GM12878 (cell line): Measurements from ENCODE around the gene YY1. TPM values are rescaled to one million over a fixed set of nuclear protein-coding genes. Genes with fewer than 3 reads are reported as not detected.

Experiments used
- ATAC-seq: fragments of 200-7000 bp; cut with Tn5 transposase; 3 replicates; pipeline ENCODE4 v1.9.1; 2020; ENCODE audit warnings: mild to moderate bottlenecking, moderate library complexity
- Bru-seq: library from RNA; stranded (reverse); fragments of 400-500 nt; gene quantifications from one replicate; lab custom pipeline; 2021; lab: Mats Ljungman, UMichigan
- BruChase-seq, 2 experiments: library from RNA; stranded (reverse); fragments of 400-500 nt; gene quantifications; one replicate each; lab custom pipeline; 2021; lab: Mats Ljungman, UMichigan
- BruUV-seq: library from RNA; stranded (reverse); fragments of 400-500 nt; replicated peaks from 2 replicates; lab custom pipeline; 2021; lab: Mats Ljungman, UMichigan
- CTCF ChIA-PET: fragments of 300-600 bp; sonication (Branson Sonifier 250); formaldehyde crosslinking; extraction: SDS; loops from one replicate; lab custom pipeline; 2021; ENCODE audit warnings: inconsistent platforms; lab: Yijun Ruan, JAX
- POLR2A ChIA-PET: fragments of 350-600 bp; formaldehyde crosslinking; extraction: SDS; loops from one replicate; lab custom pipeline; 2021; ENCODE audit warnings: inconsistent platforms; lab: Charles Lee
- RAD21 ChIA-PET: fragments of 300-600 bp; sonication (Branson Sonifier 250); formaldehyde crosslinking; loops from one replicate; lab custom pipeline; 2023; ENCODE audit warnings: antibody characterized with exemption; ENCODE audit not compliant: unreplicated experiment; lab: Charles Lee
- SMC1A ChIA-PET: fragments of 300-600 bp; sonication (Branson Sonifier 250); formaldehyde crosslinking; loops from one replicate; lab custom pipeline; 2023; ENCODE audit not compliant: unreplicated experiment, uncharacterized antibody; lab: Charles Lee
- DNase-seq: peaks from one replicate; pipeline ENCODE4 v3.0.0-alpha.2; 2011; ENCODE audit warnings: low read depth, low spot score
- FAIRE-seq: peaks from 3 replicates; lab custom pipeline; 2011; peaks lifted over from hg19 to GRCh38; lab: Jason Lieb, UNC
- H2AFZ ChIP-seq: 2 replicates; pipeline ENCODE4 v1.6.0; 2011; ENCODE audit warnings: low read depth, low read length, control low read depth; ENCODE audit not compliant: control insufficient read depth
- H3K27ac ChIP-seq: 2 replicates; pipeline ENCODE4 v1.5.1; 2011; ENCODE audit warnings: control low read depth; ENCODE audit not compliant: control insufficient read depth, insufficient read depth
- H3K27me3 ChIP-seq, 2 experiments: replicated peaks in 1 of 2; 2 replicates each; pipeline versions ENCODE4 v1.6.0 to v1.6.1; 2011; ENCODE audit warnings: low read length in 1 of 2; ENCODE audit not compliant: control insufficient read depth in 2 of 2, insufficient read depth in 2 of 2
- H3K36me3 ChIP-seq, 2 experiments: 2 replicates each; pipeline ENCODE4 v1.5.1; 2011; ENCODE audit warnings: low read length in 1 of 2; ENCODE audit not compliant: control insufficient read depth in 2 of 2, insufficient read depth in 2 of 2
- H3K4me1 ChIP-seq: 2 replicates; pipeline ENCODE4 v1.6.1; 2011; ENCODE audit warnings: mild to moderate bottlenecking, low read length, moderate library complexity, mixed read lengths; ENCODE audit not compliant: control insufficient read depth, insufficient read depth
- H3K4me2 ChIP-seq: 2 replicates; pipeline ENCODE4 v1.6.0; 2011; ENCODE audit warnings: control low read depth; ENCODE audit not compliant: control insufficient read depth, insufficient read depth
- H3K4me3 ChIP-seq: fragments of 200-600 bp; sonication (generic); 2 replicates; pipeline ENCODE4 v1.5.1; 2016
- H3K79me2 ChIP-seq: 2 replicates; pipeline ENCODE4 v1.6.0; 2011; ENCODE audit warnings: low read length; ENCODE audit not compliant: control insufficient read depth, insufficient read depth
- H3K9ac ChIP-seq: 2 replicates; pipeline ENCODE4 v1.8.0; 2011; ENCODE audit warnings: low read length, control low read depth, mixed read lengths; ENCODE audit not compliant: control insufficient read depth, insufficient read depth
- H3K9me3 ChIP-seq: replicated peaks from 3 replicates; pipeline ENCODE4 v1.5.1; 2011; ENCODE audit warnings: mild to moderate bottlenecking, low read length; ENCODE audit not compliant: control insufficient read depth, insufficient read depth
- H4K20me1 ChIP-seq: 2 replicates; pipeline ENCODE4 v1.6.0; 2011; ENCODE audit not compliant: control insufficient read depth, insufficient read depth
- BACH1 ChIP-seq: fragments of 450-650 bp; IDR thresholded peaks from 2 replicates; pipeline ENCODE4 v1.6.1; 2017; ENCODE audit warnings: mild to moderate bottlenecking, borderline replicate concordance
- BRCA1 ChIP-seq: IDR thresholded peaks from 2 replicates; pipeline ENCODE4 v1.6.1; 2011; ENCODE audit warnings: low read depth, low read length, improper control_type of control experiment
- CBFB ChIP-seq: IDR thresholded peaks from 2 replicates; pipeline ENCODE4 v1.6.1; 2016; ENCODE audit warnings: antibody characterized with exemption, low read depth
- MXI1 ChIP-seq: fragments of 150-350 bp; IDR thresholded peaks from 2 replicates; pipeline ENCODE4 v1.6.1; 2011; ENCODE audit warnings: low read depth, mild to moderate bottlenecking, inconsistent platforms, low read length, improper control_type of control experiment
- SMAD5 ChIP-seq: IDR thresholded peaks from 2 replicates; pipeline ENCODE4 v1.6.1; 2016; ENCODE audit warnings: antibody characterized with exemption, low read depth
- SREBF1 ChIP-seq: IDR thresholded peaks from 2 replicates; pipeline ENCODE4 v1.6.1; 2012; ENCODE audit warnings: mild to moderate bottlenecking, low read length
- SUZ12 ChIP-seq: fragments of 200-600 bp; sonication (generic); IDR thresholded peaks from one replicate; pipeline ENCODE4 v1.6.1; 2018; ENCODE audit warnings: antibody characterized with exemption, mild to moderate bottlenecking; ENCODE audit not compliant: unreplicated experiment
- WGBS: methylation state at CpG from one replicate; pipeline ENCODE4 v1.1.6; 2016; ENCODE audit warnings: low lambda C conversion rate; ENCODE audit not compliant: insufficient replicate concordance, insufficient coverage; ENCODE audit errors: missing lambda C conversion rate; 5-methylcytosine and 5-hydroxymethylcytosine counted together
- in situ Hi-C: fragments of 300-500 bp; cut with MboI; formaldehyde crosslinking; loops from 9 replicates; pipeline ENCODE4 v1.14.3; 2018; ENCODE audit warnings: mixed read lengths
- intact Hi-C: fragments of 100-400 bp; cut with micrococcal nuclease; formaldehyde crosslinking; loops from one replicate; pipeline ENCODE4 v1.14.2; 2022; ENCODE audit not compliant: unreplicated experiment
- long read RNA-seq, 2 experiments: library from polyadenylated mRNA; unstranded; transcript quantifications; one replicate each; pipeline ENCODE4 v2.0.0, GENCODE V29; 2019 to 2020
- polyA minus RNA-seq, 3 experiments: library from RNA; depleted of rRNA, polyadenylated mRNA; stranded (reverse); fragments of >200 nt; gene quantifications; 2 replicates each; pipeline ENCODE4 v1.2.3, GENCODE V29; 2011
- polyA plus RNA-seq, 11 experiments: library from polyadenylated mRNA; depleted of rRNA in 4 of 11; unstranded in 6 of 11; stranded (reverse) in 5 of 11; fragments of >200 nt; fragmentation: Nextera tagmentation in 4 of 11; fragmentation: Illumina TruSeq in 1 of 11; extraction: Ambion mirVana in 4 of 11; extraction: Trizol in 1 of 11; gene quantifications; 1 replicate in 1 of 11; 2 replicates in 10 of 11; pipeline versions ENCODE4 v1.2.1 to v1.2.3, GENCODE V29; 2011 to 2016; ENCODE audit warnings: inconsistent platforms in 2 of 11, missing spikeins in 2 of 11, low read depth in 1 of 11
- total RNA-seq, 4 experiments: library from RNA; depleted of rRNA in 3 of 4; stranded (reverse); fragments of >200 nt in 3 of 4; fragmentation: Illumina TruSeq in 1 of 4; extraction: Trizol in 1 of 4; gene quantifications; 2 replicates each; pipeline versions ENCODE4 v1.2.1 to v1.2.3, GENCODE V29; 2013 to 2021
- TF ChIP-seq, protein P1 (sequence below): fragments of 450-650 bp; IDR thresholded peaks from 2 replicates; pipeline ENCODE4 v1.6.1; 2017; ENCODE audit warnings: mild to moderate bottlenecking, moderate library complexity
- TF ChIP-seq, protein P2 (sequence below): fragments of 450-650 bp; IDR thresholded peaks from 2 replicates; pipeline ENCODE4 v1.6.1; 2017; ENCODE audit warnings: borderline replicate concordance
- TF ChIP-seq, protein P3 (sequence below): IDR thresholded peaks from 2 replicates; pipeline ENCODE4 v1.6.1; 2011; ENCODE audit warnings: borderline replicate concordance, low read depth, mild to moderate bottlenecking, moderate library complexity, low read length; ENCODE audit not compliant: insufficient read depth, poor library complexity, severe bottlenecking

YY1 gene
- total RNA-seq (2013; cell fraction: nucleolus; rRNA removed): 61.9 and 62.1 TPM in 2 replicates
- total RNA-seq (2014; rRNA removed) (34.2 and 35.3 TPM in 2 replicates), total RNA-seq (2014; rRNA removed; fragmentation: Illumina TruSeq; extraction: Trizol) (42.7 and 44.8 TPM in 2 replicates), total RNA-seq (2021) (74.0 and 77.2 TPM in 2 replicates), polyA plus RNA-seq (2011; rRNA removed) (52.0 and 75.3 TPM in 2 replicates), polyA plus RNA-seq (2014; fragmentation: Illumina TruSeq; extraction: Trizol) (49.4 and 58.5 TPM in 2 replicates), polyA plus RNA-seq (2014; fragmentation: Nextera tagmentation; extraction: Ambion mirVana) (10 to 100 TPM; 23.7 to 46.4 TPM), polyA plus RNA-seq (2014; rRNA removed) (23.5 and 24.4 TPM in 2 replicates), polyA plus RNA-seq (2016; fragmentation: Nextera tagmentation; extraction: Ambion mirVana) (10 to 100 TPM; 32.7 to 35.0 TPM), polyA minus RNA-seq (2011; rRNA and poly(A)+ RNA removed) (29.7 and 39.0 TPM in 2 replicates), Bru-seq, nascent RNA (percentile 89 among the genes with signal in this experiment), BruChase-seq, experiment 1, labeled RNA remaining after a 6-hour chase (percentile 95 among the genes with signal in this experiment), BruChase-seq, experiment 2, labeled RNA remaining after a 2-hour chase (percentile 93 among the genes with signal in this experiment)
- 17.9 TPM for polyA plus RNA-seq (2011; ENCODE audit: low read depth)
- 23.8 and 29.4 TPM in 2 replicates for polyA plus RNA-seq (2011; cell fraction: cytosol; rRNA removed)
- 27.5 and 27.6 TPM in 2 replicates for polyA plus RNA-seq (2011; cell fraction: nucleus; rRNA removed)
- polyA plus RNA-seq (2012): 34.6 and 44.3 TPM in 2 replicates
- 12.2 and 23.7 TPM in 2 replicates for polyA minus RNA-seq (2011; cell fraction: cytosol; rRNA and poly(A)+ RNA removed)
- polyA minus RNA-seq (2011; cell fraction: nucleus; rRNA and poly(A)+ RNA removed): 12.7 and 20.0 TPM in 2 replicates
- long read RNA-seq, experiment 1, full-length matches to known transcripts: 16 of 18 reads
- long read RNA-seq, experiment 1, partial matches to known transcripts: 1 of 18 reads
- long read RNA-seq, experiment 1, other reads (novel, unspliced or antisense): 1 of 18 reads
- long read RNA-seq, experiment 2, full-length matches to known transcripts: 9 of 20 reads
- long read RNA-seq, experiment 2, partial matches to known transcripts: 2 of 20 reads
- long read RNA-seq, experiment 2, other reads (novel, unspliced or antisense): 9 of 20 reads

DNA sequence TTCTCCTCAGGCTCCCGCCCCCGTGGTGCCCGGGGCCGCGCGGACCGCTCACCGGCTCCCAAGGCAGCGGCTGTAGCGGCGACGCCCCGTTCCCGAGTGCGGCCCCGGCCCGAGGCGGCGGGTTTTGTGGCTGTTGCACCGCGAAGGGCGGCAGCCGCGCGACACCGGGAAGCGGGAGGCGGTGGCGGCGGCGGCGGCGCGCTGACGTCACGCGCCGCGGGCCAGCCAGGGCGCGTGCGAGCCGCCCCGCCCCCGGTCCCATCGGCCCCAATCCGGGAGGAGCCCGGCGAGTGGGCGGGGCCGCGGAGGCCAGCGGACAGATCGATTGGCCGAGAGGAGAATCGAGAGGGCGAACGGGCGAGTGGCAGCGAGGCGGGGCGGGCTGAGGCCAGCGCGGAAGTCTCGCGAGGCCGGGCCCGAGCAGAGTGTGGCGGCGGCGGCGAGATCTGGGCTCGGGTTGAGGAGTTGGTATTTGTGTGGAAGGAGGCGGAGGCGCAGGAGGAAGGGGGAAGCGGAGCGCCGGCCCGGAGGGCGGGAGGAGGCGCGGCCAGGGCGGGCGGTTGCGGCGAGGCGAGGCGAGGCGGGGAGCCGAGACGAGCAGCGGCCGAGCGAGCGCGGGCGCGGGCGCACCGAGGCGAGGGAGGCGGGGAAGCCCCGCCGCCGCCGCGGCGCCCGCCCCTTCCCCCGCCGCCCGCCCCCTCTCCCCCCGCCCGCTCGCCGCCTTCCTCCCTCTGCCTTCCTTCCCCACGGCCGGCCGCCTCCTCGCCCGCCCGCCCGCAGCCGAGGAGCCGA, at the start of gene YY1:
Gene YY1, plus strand, starts transcription at position 726 of the 792 bp plus-strand sequence. CDS start 101 bp downstream, outside the sequence.
- in situ Hi-C loops: no loop called here
- H3K79me2 ChIP-seq: peaks cover 88% of the 10 kb centered on the region
- TF ChIP-seq SUZ12: no peak
- TF ChIP-seq, protein P1, sequence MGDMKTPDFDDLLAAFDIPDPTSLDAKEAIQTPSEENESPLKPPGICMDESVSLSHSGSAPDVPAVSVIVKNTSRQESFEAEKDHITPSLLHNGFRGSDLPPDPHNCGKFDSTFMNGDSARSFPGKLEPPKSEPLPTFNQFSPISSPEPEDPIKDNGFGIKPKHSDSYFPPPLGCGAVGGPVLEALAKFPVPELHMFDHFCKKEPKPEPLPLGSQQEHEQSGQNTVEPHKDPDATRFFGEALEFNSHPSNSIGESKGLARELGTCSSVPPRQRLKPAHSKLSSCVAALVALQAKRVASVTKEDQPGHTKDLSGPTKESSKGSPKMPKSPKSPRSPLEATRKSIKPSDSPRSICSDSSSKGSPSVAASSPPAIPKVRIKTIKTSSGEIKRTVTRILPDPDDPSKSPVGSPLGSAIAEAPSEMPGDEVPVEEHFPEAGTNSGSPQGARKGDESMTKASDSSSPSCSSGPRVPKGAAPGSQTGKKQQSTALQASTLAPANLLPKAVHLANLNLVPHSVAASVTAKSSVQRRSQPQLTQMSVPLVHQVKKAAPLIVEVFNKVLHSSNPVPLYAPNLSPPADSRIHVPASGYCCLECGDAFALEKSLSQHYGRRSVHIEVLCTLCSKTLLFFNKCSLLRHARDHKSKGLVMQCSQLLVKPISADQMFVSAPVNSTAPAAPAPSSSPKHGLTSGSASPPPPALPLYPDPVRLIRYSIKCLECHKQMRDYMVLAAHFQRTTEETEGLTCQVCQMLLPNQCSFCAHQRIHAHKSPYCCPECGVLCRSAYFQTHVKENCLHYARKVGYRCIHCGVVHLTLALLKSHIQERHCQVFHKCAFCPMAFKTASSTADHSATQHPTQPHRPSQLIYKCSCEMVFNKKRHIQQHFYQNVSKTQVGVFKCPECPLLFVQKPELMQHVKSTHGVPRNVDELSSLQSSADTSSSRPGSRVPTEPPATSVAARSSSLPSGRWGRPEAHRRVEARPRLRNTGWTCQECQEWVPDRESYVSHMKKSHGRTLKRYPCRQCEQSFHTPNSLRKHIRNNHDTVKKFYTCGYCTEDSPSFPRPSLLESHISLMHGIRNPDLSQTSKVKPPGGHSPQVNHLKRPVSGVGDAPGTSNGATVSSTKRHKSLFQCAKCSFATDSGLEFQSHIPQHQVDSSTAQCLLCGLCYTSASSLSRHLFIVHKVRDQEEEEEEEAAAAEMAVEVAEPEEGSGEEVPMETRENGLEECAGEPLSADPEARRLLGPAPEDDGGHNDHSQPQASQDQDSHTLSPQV: no peak
- TF ChIP-seq SREBF1: no peak
- peak; percentile 79; the same call in 1 of the 2 replicates for TF ChIP-seq MXI1
- TF ChIP-seq SMAD5: no peak; the same call in 1 of the 2 replicates
- peak; percentile 48; the same call in 1 of the 2 replicates for TF ChIP-seq CBFB
- TF ChIP-seq BACH1: 0 out of 2 replicates have a peak, but pooled peaks have one; percentile 11
- peak; percentile 90 for TF ChIP-seq BRCA1
- TF ChIP-seq, protein P2, sequence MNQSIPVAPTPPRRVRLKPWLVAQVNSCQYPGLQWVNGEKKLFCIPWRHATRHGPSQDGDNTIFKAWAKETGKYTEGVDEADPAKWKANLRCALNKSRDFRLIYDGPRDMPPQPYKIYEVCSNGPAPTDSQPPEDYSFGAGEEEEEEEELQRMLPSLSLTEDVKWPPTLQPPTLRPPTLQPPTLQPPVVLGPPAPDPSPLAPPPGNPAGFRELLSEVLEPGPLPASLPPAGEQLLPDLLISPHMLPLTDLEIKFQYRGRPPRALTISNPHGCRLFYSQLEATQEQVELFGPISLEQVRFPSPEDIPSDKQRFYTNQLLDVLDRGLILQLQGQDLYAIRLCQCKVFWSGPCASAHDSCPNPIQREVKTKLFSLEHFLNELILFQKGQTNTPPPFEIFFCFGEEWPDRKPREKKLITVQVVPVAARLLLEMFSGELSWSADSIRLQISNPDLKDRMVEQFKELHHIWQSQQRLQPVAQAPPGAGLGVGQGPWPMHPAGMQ: peak; percentile 38; the same call in 1 of the 2 replicates
- TF ChIP-seq, protein P3, sequence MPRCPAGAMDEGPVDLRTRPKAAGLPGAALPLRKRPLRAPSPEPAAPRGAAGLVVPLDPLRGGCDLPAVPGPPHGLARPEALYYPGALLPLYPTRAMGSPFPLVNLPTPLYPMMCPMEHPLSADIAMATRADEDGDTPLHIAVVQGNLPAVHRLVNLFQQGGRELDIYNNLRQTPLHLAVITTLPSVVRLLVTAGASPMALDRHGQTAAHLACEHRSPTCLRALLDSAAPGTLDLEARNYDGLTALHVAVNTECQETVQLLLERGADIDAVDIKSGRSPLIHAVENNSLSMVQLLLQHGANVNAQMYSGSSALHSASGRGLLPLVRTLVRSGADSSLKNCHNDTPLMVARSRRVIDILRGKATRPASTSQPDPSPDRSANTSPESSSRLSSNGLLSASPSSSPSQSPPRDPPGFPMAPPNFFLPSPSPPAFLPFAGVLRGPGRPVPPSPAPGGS: no peak

More for the DNA sequence above, at the start of gene YY1:
- intact Hi-C loops: loop anchor here (2.0 to 5.0 kb wide), 2 partner anchors 136 to 171 kb away; partner anchors contain the start of gene EVL
- peak; percentile 92 for FAIRE-seq
- peak; percentile 89 for ATAC-seq
- peak within 1 kb of the TSS; percentile 28 for H2AFZ ChIP-seq
- SMC1A ChIA-PET: interaction anchor here (7.7 kb wide), 1 partner anchor 15 kb away, joined by 83 read pairs; no protein-coding TSS in a partner anchor
- POLR2A ChIA-PET: interaction anchor here (1.2 to 5.2 kb wide), 2 partner anchors 16 to 19 kb away, joined by 7 to 37 read pairs; no protein-coding TSS in a partner anchor
- H3K9me3 ChIP-seq: no peaks in the 10 kb centered on the region
- DNase-seq: peak; percentile 82
- RAD21 ChIA-PET: interaction anchor here (2.1 to 2.8 kb wide), 2 partner anchors 17 to 173 kb away, joined by 7 to 20 read pairs; partner anchors contain the start of gene EVL
- peak within 1 kb of the TSS; percentile 98 for H3K4me3 ChIP-seq
- H3K4me1 ChIP-seq: no peaks in the 10 kb centered on the region
- under 1% methylated on average over 48 of the region's 125 CpGs for WGBS
- H3K4me2 ChIP-seq: peak within 1 kb of the TSS; percentile 60
- no peaks in the 10 kb centered on the region for H3K27me3 ChIP-seq
- H3K27ac ChIP-seq: peak within 1 kb of the TSS; percentile 95
- CTCF ChIA-PET: no interaction called here
- BruUV-seq: no TSS peak
- peak within 1 kb of the TSS; percentile 82 for H3K9ac ChIP-seq
- no peaks in the 10 kb centered on the region for H4K20me1 ChIP-seq
- H3K36me3 ChIP-seq: 0 out of 4 replicates have a peak, but pooled peaks cover 0 to 2% of the 10 kb centered on the region in 2 experiments
